Prostate gland (tissue), 2 donors: ENCODE data around the gene IER3IP1. TPM values are rescaled to one million over a fixed set of nuclear protein-coding genes. Genes with fewer than 3 reads are reported as not detected.

Experiments used
- DNase-seq: peaks from one replicate; pipeline ENCODE4 v3.0.0-alpha.2; 2019; ENCODE audit warnings: low spot score
- H3K27ac ChIP-seq, 2 donors: fragments of 200-600 bp; sonication (generic); 2 replicates each; pipeline ENCODE4 v1.5.1; 2017 to 2019
- H3K27me3 ChIP-seq: fragments of 200-600 bp; sonication (generic); replicated peaks from 2 replicates; pipeline ENCODE4 v1.5.1; 2019; ENCODE audit not compliant: insufficient read depth
- H3K36me3 ChIP-seq, 2 donors: fragments of 200-600 bp; sonication (generic); 1 replicate in 1 of 2; 2 replicates in 1 of 2; pipeline versions ENCODE4 v1.5.1 to v1.8.1; 2017 to 2019
- H3K4me1 ChIP-seq: fragments of 200-600 bp; sonication (generic); replicated peaks from 2 replicates; pipeline ENCODE4 v1.5.1; 2019
- H3K4me3 ChIP-seq, 2 donors: fragments of 200-600 bp; sonication (generic); 2 replicates each; pipeline ENCODE4 v1.5.1; 2017 to 2019
- H3K9me3 ChIP-seq: fragments of 200-600 bp; sonication (generic); 2 replicates; pipeline ENCODE4 v1.5.1; 2017
- POLR2A ChIP-seq: fragments of 450-650 bp; IDR thresholded peaks from one replicate; pipeline ENCODE4 v1.6.1; 2016; ENCODE audit warnings: antibody characterized with exemption, mild to moderate bottlenecking
- POLR2AphosphoS5 ChIP-seq: sonication (generic); formaldehyde crosslinking; IDR thresholded peaks from one replicate; pipeline ENCODE4 v1.6.1; 2017; ENCODE audit warnings: antibody characterized with exemption
- whole genome bisulfite sequencing: methylation state at CpG from one replicate; pipeline ENCODE4 v1.1.5; 2018; 5-methylcytosine and 5-hydroxymethylcytosine counted together
- intact Hi-C: fragments of 100-400 bp; cut with DNase I; formaldehyde crosslinking; loops from one replicate; pipeline ENCODE4 v1.14.2; 2022
- total RNA-seq, 2 donors: library from RNA; depleted of rRNA; stranded (reverse); fragments of >200 nt; gene quantifications; one replicate each; pipeline ENCODE4 v1.1.0, GENCODE V29; 2016
- TF ChIP-seq, protein P1 (sequence below), 4 experiments: fragments of 200-600 bp in 2 of 4; fragments of 450-650 bp in 2 of 4; sonication (generic) in 2 of 4; IDR thresholded peaks; 1 replicate in 3 of 4; 2 replicates in 1 of 4; pipeline ENCODE4 v1.5.1; 2016 to 2019; ENCODE audit warnings: antibody characterized with exemption in 4 of 4, mild to moderate bottlenecking in 2 of 4, moderate library complexity in 2 of 4

The IER3IP1 gene
- total RNA-seq, 2 donors from 2014 or later: 8.4 to 15.8 TPM

DNA sequence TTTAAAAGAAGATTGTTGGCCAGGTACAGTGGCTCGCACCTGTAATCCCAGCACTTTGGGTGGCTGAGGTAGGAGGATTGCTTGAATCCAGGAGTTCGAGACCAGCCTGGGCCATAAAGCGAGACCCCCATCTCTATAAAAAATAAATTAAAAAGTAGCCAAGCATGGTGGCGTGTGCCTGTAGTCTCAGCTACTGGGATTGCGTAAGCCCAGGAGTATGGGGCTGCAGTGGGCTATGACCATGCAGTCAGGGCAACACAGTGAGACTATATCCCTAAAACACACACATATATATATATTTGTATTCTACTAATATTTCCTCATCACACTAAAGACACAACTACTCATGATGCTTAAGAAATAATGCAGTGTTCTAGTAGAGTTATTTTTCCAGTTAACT lies 33.0 kb downstream of the IER3IP1 start:
- 98% methylated on average over 5 of the region's 5 CpGs for WGBS
- no peaks in the 10 kb centered on the region for H3K9me3 ChIP-seq
- no peak for TF ChIP-seq POLR2AphosphoS5
- TF ChIP-seq POLR2A: no peak
- TF ChIP-seq, protein P1, sequence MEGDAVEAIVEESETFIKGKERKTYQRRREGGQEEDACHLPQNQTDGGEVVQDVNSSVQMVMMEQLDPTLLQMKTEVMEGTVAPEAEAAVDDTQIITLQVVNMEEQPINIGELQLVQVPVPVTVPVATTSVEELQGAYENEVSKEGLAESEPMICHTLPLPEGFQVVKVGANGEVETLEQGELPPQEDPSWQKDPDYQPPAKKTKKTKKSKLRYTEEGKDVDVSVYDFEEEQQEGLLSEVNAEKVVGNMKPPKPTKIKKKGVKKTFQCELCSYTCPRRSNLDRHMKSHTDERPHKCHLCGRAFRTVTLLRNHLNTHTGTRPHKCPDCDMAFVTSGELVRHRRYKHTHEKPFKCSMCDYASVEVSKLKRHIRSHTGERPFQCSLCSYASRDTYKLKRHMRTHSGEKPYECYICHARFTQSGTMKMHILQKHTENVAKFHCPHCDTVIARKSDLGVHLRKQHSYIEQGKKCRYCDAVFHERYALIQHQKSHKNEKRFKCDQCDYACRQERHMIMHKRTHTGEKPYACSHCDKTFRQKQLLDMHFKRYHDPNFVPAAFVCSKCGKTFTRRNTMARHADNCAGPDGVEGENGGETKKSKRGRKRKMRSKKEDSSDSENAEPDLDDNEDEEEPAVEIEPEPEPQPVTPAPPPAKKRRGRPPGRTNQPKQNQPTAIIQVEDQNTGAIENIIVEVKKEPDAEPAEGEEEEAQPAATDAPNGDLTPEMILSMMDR (IDR thresholded peaks at IDR 0.05): no peak
- H3K4me3 ChIP-seq: no peak overlapping the region
- H3K27me3 ChIP-seq: no peaks in the 10 kb centered on the region
- H3K4me1 ChIP-seq: no peaks in the 10 kb centered on the region
- H3K36me3 ChIP-seq: no peaks in the 10 kb centered on the region
- DNase-seq: no peak
- intact Hi-C loops: no loop called here
- no peak overlapping the region for H3K27ac ChIP-seq

DNA sequence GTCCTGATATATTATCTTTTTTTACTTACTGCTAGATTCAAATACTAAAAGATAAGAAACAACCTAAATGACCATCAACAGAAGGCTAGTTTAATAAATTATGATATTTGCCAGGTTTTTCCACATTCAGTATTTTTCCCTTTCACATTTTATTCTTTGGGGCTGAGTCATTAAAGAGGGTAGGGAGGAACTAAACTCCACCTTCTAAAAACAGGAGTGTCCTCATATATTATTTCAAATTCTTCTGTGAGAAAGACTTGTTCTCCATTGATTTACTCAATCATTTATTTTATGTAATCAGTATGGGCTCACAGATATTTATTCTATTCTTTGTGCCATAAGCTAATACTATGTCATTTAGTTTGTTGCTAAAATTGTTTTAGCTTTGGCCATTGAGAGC lies 34.9 kb downstream of the IER3IP1 start:
- Histone ChIP-seq H3K36me3 (no peaks in the 10 kb centered on the region), H3K4me1 (no peaks in the 10 kb centered on the region), H3K9me3 (no peaks in the 10 kb centered on the region), H3K4me3 (no peak overlapping the region), H3K27ac (no peak overlapping the region), H3K27me3 (no peaks in the 10 kb centered on the region)
- no peak for TF ChIP-seq POLR2A
- DNase-seq: no peak
- intact Hi-C loops: no loop called here

DNA sequence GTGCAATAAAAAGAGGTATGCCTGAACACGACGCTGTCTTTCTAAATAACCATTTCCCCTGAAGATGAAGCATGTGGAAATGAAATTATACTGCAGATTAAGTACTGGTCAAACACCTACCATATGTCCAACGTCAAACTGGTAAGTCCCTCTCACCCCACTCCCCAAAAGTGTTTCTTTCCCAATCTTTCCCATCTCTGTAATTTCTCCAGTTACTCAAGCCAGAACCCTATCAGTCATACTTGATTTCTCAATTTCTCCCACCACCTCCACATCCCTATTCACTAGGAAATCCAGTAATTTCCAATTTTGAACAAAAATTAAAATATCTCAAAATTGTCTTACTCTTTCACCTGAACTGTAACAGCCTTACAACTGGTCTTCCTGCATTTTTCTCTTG lies 55.0 kb downstream of the IER3IP1 start:
- intact Hi-C loops: no loop called here
- Histone ChIP-seq H3K36me3 (no peaks in the 10 kb centered on the region), H3K4me1 (no peaks in the 10 kb centered on the region), H3K27ac (no peak overlapping the region), H3K4me3 (no peak overlapping the region), H3K9me3 (no peaks in the 10 kb centered on the region), H3K27me3 (no peaks in the 10 kb centered on the region)
- no peak for TF ChIP-seq POLR2AphosphoS5
- TF ChIP-seq, protein P1 (IDR thresholded peaks at IDR 0.05): no peak
- TF ChIP-seq POLR2A: no peak
- DNase-seq: no peak
- WGBS: 96% methylated on average over 3 of the region's 3 CpGs

DNA sequence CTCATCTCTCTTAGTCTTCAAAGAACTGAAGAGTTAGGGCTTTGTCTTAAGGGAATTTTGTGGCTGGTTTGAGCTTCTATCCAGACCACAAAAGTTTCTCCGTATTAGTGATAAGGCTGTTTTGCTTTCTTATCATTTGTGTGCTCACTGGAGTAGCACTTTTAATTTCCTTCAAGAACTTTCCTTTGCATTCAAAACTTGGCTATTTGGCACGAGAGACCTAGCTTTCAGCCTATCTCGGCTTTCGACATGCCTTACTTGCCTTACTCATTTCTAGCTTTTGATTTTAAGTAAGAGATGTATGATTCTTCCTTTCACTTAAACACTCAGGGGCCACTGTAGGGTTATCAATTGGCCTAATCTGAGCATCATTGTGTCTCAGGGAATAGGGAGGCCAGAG lies 55.7 kb downstream of the IER3IP1 start:
- DNase-seq: no peak
- no peaks in the 10 kb centered on the region for H3K9me3 ChIP-seq
- H3K36me3 ChIP-seq: no peaks in the 10 kb centered on the region
- no peaks in the 10 kb centered on the region for H3K4me1 ChIP-seq
- no peak for TF ChIP-seq POLR2A
- TF ChIP-seq, protein P1 (IDR thresholded peaks at IDR 0.05): no peak
- H3K27ac ChIP-seq: no peak overlapping the region
- H3K4me3 ChIP-seq: no peak overlapping the region
- no peaks in the 10 kb centered on the region for H3K27me3 ChIP-seq
- WGBS: 96% methylated on average over 4 of the region's 4 CpGs
- intact Hi-C loops: no loop called here

DNA sequence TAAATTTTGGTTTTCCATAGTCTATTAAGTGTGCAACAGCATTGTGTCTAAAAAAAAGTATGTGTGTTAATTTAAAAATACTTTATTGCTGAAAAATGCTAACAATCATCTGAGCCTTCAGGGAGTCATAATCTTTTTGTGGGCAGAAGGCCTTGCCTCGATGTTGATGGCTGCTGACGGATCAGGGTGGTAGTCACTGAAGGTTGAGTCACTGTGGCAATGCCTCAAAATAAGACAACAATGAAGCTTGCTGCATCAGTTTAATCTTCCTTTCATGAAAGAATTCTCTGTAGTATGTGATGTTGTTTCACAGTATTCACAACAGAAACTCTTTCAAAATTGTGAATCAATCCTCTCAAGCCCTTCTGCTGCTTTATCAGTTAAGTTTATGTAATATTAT lies 57.2 kb downstream of the IER3IP1 start:
- no peaks in the 10 kb centered on the region for H3K36me3 ChIP-seq
- 96% methylated on average over 2 of the region's 2 CpGs for WGBS

More for the DNA sequence above, 57.2 kb downstream of the IER3IP1 start:
- no peak overlapping the region for H3K27ac ChIP-seq
- H3K27me3 ChIP-seq: no peaks in the 10 kb centered on the region
- DNase-seq: no peak
- no peak overlapping the region for H3K4me3 ChIP-seq
- H3K9me3 ChIP-seq: no peaks in the 10 kb centered on the region
- H3K4me1 ChIP-seq: no peaks in the 10 kb centered on the region
- intact Hi-C loops: no loop called here
- TF ChIP-seq POLR2A (no peak), POLR2AphosphoS5 (no peak)
- TF ChIP-seq, protein P1 (IDR thresholded peaks at IDR 0.05): no peak
